ENCODE measurements around the gene BCKDHA. TPM values are rescaled to one million over a fixed set of nuclear protein-coding genes. Genes with fewer than 3 reads are reported as not detected.

BCKDHA gene
- total RNA-seq, 1 donor from 2014 or later = 9.2 TPM

DNA sequence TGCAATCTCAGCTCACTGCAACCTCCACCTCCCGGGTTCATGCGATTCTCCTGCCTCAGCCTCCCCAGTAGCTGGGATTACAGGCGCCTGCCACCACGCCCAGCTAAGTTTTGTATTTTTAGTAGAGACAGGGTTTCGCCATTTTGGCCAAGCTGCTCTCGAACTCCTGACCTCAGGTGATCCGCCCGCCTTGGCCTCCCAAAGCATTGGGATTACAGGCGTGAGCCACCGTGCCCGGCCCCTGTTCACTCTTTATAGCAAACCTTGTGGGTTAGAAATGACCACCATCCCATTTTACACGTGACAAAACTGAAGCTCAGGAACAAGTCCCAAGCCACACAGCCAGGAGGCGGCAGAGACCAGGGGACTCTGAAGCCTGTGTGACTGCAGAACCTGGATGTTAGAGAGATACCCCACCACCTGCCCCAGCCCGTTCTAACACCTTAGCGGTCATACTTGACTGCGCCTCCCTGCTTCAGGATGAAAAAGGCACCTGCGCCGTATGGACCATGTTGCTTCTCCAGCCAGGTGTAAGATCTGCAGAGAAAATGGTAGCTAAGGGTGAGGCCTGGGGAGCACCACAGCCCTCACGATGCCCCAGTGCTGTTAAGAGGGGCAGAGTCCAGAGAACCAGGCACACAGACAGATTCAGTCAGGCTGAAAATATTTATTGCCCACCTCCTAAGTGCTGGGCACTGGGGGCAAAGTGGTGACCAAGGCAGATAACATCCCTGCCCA is 38.5 kb downstream of the BCKDHA start:
- H3K4me3 Mint-ChIP-seq (ENCODE audit: unreplicated experiment) = no peak overlapping the region
- FAIRE-seq (no peak), DNase-seq (ENCODE audit: low read depth) (no peak)
- Histone ChIP-seq H3K9me3 (ENCODE audit: insufficient read depth, low read depth, low read length) (no peaks in the 10 kb centered on the region), H3K4me2 (ENCODE audit: low read length) (no peak overlapping the region), H3K9ac (ENCODE audit: low read length) (no peak overlapping the region), H3K27ac (ENCODE audit: low read depth, low read length) (no peak overlapping the region), H4K20me1 (ENCODE audit: insufficient read depth, low read length) (peaks cover 3% of the 10 kb centered on the region), H2AFZ (ENCODE audit: low read depth, low read length) (no peak overlapping the region), H3K36me3 (ENCODE audit: insufficient read depth, low read length) (peaks cover 7% of the 10 kb centered on the region), H3K4me1 (ENCODE audit: insufficient read depth, low read length) (peaks cover 5% of the 10 kb centered on the region), H3K4me3 (ENCODE audit: insufficient read depth, low read depth, low read length) (no peak overlapping the region), H3K27me3 (ENCODE audit: insufficient read depth, low read length) (no peaks in the 10 kb centered on the region), H3K79me2 (ENCODE audit: insufficient read depth, low read length) (peaks cover 15% of the 10 kb centered on the region)
- TF ChIP-seq CTCF (IDR thresholded peaks at IDR 0.05; ENCODE audit: insufficient read depth, low read depth, low read length) (no peak), EZH2 (IDR thresholded peaks at IDR 0.05; ENCODE audit: insufficient read depth, low read length) (no peak)
- H3K4me1 Mint-ChIP-seq (ENCODE audit: low read depth, unreplicated experiment) = peaks cover 3% of the 10 kb centered on the region
- H3K27me3 Mint-ChIP-seq (ENCODE audit: low read depth, unreplicated experiment) = no peaks in the 10 kb centered on the region
- peaks cover 7% of the 10 kb centered on the region for H3K36me3 Mint-ChIP-seq (ENCODE audit: low read depth, unreplicated experiment)
- no peaks in the 10 kb centered on the region for H3K9me3 Mint-ChIP-seq (ENCODE audit: unreplicated experiment)
- no peak overlapping the region for H3K27ac Mint-ChIP-seq (ENCODE audit: unreplicated experiment)

GRCh38 chr19:41436674-41436951 is 39.0 kb downstream of the BCKDHA start:
- H3K4me3 ChIP-seq (ENCODE audit: insufficient read depth, low read depth, low read length) = no peak overlapping the region
- Mint-ChIP-seq H3K4me3 (ENCODE audit: unreplicated experiment) (no peak overlapping the region), H3K27me3 (ENCODE audit: low read depth, unreplicated experiment) (no peaks in the 10 kb centered on the region)

More at GRCh38 chr19:41436674-41436951, 39.0 kb downstream of the BCKDHA start:
- Mint-ChIP-seq H3K4me1 (ENCODE audit: low read depth, unreplicated experiment) (peaks cover 3% of the 10 kb centered on the region), H3K9me3 (ENCODE audit: unreplicated experiment) (no peaks in the 10 kb centered on the region), H3K27ac (ENCODE audit: unreplicated experiment) (no peak overlapping the region), H3K36me3 (ENCODE audit: low read depth, unreplicated experiment) (peaks cover 5% of the 10 kb centered on the region)
- FAIRE-seq = no peak
- no peak for DNase-seq (ENCODE audit: low read depth)
- H3K27me3 ChIP-seq (ENCODE audit: insufficient read depth, low read length) = no peaks in the 10 kb centered on the region
- no peaks in the 10 kb centered on the region for H3K9me3 ChIP-seq (ENCODE audit: insufficient read depth, low read depth, low read length)
- peaks cover 15% of the 10 kb centered on the region for H3K79me2 ChIP-seq (ENCODE audit: insufficient read depth, low read length)
- H3K4me2 ChIP-seq (ENCODE audit: low read length) = no peak overlapping the region
- H2AFZ ChIP-seq (ENCODE audit: low read depth, low read length) = no peak overlapping the region
- H3K36me3 ChIP-seq (ENCODE audit: insufficient read depth, low read length) = peaks cover 7% of the 10 kb centered on the region
- no peak overlapping the region for H3K9ac ChIP-seq (ENCODE audit: low read length)
- no peak for TF ChIP-seq CTCF (IDR thresholded peaks at IDR 0.05; ENCODE audit: insufficient read depth, low read depth, low read length)
- no peak for TF ChIP-seq EZH2 (IDR thresholded peaks at IDR 0.05; ENCODE audit: insufficient read depth, low read length)
- H4K20me1 ChIP-seq (ENCODE audit: insufficient read depth, low read length) = peaks cover 3% of the 10 kb centered on the region
- no peak overlapping the region for H3K27ac ChIP-seq (ENCODE audit: low read depth, low read length)
- peaks cover 5% of the 10 kb centered on the region for H3K4me1 ChIP-seq (ENCODE audit: insufficient read depth, low read length)

Data from astrocyte (in vitro differentiated cells and primary cell).